ENCODE results near the gene KCNK6.

GRCh38 chr19:38369584-38369983 is 49.9 kb downstream of the KCNK6 start:
- TF ChIP-seq CTCF (IDR thresholded peaks at IDR 0.05) (no peak), POLR2A (IDR thresholded peaks at IDR 0.05) (no peak), POLR2AphosphoS5 (IDR thresholded peaks at IDR 0.05; ENCODE audit: insufficient read depth in 1 of 2, low read depth in 1 of 2) (no peak)
